Measurements from ENCODE around the gene EFNA5. TPM values are rescaled to one million over a fixed set of nuclear protein-coding genes. Genes with fewer than 3 reads are reported as not detected.

EFNA5 gene
- total and polyA plus RNA-seq, 10 of the 15 experiments (the other 5 are each of a cell fraction or from before 2014, with no cell fraction given) = 0.19 to 12.6 (median 3.9) TPM

DNA sequence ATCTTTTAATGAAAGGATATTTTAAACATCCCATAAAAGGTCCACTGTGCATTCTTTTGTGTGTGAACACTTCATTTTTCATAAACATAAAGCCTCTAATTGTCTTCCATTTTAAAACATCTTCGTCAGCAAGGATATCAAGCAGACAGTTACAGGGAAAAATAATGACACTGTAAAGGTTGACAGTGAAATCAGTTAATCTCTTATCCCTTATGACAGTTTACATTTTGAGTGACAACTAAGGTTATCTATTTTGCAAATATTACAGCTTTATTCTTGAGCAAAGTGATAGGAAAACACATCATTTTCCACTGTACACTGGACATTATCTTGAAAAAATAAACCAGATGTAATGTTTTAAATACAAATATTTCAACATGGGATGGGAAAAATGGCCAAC is 28.7 kb upstream of the EFNA5 start (continued):
- no peak for TF ChIP-seq MTA2 (IDR thresholded peaks at IDR 0.05; ENCODE audit: low read depth)
- TF ChIP-seq, protein P1, sequence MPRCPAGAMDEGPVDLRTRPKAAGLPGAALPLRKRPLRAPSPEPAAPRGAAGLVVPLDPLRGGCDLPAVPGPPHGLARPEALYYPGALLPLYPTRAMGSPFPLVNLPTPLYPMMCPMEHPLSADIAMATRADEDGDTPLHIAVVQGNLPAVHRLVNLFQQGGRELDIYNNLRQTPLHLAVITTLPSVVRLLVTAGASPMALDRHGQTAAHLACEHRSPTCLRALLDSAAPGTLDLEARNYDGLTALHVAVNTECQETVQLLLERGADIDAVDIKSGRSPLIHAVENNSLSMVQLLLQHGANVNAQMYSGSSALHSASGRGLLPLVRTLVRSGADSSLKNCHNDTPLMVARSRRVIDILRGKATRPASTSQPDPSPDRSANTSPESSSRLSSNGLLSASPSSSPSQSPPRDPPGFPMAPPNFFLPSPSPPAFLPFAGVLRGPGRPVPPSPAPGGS (IDR thresholded peaks at IDR 0.05; ENCODE audit: borderline replicate concordance, insufficient read depth, low read depth, low read length, poor library complexity, severe bottlenecking) = no peak
- TF ChIP-seq JUNB (IDR thresholded peaks at IDR 0.05) = no peak
- no peak for TF ChIP-seq BCL11A (IDR thresholded peaks at IDR 0.05; ENCODE audit: low read depth, low read length)
- TF ChIP-seq RCOR1 (conservative IDR thresholded peaks at IDR 0.05; ENCODE audit: low read depth, low read length) = no peak
- TF ChIP-seq, protein P2, sequence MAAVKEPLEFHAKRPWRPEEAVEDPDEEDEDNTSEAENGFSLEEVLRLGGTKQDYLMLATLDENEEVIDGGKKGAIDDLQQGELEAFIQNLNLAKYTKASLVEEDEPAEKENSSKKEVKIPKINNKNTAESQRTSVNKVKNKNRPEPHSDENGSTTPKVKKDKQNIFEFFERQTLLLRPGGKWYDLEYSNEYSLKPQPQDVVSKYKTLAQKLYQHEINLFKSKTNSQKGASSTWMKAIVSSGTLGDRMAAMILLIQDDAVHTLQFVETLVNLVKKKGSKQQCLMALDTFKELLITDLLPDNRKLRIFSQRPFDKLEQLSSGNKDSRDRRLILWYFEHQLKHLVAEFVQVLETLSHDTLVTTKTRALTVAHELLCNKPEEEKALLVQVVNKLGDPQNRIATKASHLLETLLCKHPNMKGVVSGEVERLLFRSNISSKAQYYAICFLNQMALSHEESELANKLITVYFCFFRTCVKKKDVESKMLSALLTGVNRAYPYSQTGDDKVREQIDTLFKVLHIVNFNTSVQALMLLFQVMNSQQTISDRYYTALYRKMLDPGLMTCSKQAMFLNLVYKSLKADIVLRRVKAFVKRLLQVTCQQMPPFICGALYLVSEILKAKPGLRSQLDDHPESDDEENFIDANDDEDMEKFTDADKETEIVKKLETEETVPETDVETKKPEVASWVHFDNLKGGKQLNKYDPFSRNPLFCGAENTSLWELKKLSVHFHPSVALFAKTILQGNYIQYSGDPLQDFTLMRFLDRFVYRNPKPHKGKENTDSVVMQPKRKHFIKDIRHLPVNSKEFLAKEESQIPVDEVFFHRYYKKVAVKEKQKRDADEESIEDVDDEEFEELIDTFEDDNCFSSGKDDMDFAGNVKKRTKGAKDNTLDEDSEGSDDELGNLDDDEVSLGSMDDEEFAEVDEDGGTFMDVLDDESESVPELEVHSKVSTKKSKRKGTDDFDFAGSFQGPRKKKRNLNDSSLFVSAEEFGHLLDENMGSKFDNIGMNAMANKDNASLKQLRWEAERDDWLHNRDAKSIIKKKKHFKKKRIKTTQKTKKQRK (IDR thresholded peaks at IDR 0.05; ENCODE audit: low read depth, low read length) = no peak
- TF ChIP-seq, protein P3, sequence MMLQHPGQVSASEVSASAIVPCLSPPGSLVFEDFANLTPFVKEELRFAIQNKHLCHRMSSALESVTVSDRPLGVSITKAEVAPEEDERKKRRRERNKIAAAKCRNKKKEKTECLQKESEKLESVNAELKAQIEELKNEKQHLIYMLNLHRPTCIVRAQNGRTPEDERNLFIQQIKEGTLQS (IDR thresholded peaks at IDR 0.05; ENCODE audit: borderline replicate concordance, extremely low read depth, low read depth, low read length) = no peak
- TF ChIP-seq, protein P4, sequence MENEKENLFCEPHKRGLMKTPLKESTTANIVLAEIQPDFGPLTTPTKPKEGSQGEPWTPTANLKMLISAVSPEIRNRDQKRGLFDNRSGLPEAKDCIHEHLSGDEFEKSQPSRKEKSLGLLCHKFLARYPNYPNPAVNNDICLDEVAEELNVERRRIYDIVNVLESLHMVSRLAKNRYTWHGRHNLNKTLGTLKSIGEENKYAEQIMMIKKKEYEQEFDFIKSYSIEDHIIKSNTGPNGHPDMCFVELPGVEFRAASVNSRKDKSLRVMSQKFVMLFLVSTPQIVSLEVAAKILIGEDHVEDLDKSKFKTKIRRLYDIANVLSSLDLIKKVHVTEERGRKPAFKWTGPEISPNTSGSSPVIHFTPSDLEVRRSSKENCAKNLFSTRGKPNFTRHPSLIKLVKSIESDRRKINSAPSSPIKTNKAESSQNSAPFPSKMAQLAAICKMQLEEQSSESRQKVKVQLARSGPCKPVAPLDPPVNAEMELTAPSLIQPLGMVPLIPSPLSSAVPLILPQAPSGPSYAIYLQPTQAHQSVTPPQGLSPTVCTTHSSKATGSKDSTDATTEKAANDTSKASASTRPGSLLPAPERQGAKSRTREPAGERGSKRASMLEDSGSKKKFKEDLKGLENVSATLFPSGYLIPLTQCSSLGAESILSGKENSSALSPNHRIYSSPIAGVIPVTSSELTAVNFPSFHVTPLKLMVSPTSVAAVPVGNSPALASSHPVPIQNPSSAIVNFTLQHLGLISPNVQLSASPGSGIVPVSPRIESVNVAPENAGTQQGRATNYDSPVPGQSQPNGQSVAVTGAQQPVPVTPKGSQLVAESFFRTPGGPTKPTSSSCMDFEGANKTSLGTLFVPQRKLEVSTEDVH (IDR thresholded peaks at IDR 0.05; ENCODE audit: low read depth, partially characterized antibody) = no peak
- TF ChIP-seq, protein P5, sequence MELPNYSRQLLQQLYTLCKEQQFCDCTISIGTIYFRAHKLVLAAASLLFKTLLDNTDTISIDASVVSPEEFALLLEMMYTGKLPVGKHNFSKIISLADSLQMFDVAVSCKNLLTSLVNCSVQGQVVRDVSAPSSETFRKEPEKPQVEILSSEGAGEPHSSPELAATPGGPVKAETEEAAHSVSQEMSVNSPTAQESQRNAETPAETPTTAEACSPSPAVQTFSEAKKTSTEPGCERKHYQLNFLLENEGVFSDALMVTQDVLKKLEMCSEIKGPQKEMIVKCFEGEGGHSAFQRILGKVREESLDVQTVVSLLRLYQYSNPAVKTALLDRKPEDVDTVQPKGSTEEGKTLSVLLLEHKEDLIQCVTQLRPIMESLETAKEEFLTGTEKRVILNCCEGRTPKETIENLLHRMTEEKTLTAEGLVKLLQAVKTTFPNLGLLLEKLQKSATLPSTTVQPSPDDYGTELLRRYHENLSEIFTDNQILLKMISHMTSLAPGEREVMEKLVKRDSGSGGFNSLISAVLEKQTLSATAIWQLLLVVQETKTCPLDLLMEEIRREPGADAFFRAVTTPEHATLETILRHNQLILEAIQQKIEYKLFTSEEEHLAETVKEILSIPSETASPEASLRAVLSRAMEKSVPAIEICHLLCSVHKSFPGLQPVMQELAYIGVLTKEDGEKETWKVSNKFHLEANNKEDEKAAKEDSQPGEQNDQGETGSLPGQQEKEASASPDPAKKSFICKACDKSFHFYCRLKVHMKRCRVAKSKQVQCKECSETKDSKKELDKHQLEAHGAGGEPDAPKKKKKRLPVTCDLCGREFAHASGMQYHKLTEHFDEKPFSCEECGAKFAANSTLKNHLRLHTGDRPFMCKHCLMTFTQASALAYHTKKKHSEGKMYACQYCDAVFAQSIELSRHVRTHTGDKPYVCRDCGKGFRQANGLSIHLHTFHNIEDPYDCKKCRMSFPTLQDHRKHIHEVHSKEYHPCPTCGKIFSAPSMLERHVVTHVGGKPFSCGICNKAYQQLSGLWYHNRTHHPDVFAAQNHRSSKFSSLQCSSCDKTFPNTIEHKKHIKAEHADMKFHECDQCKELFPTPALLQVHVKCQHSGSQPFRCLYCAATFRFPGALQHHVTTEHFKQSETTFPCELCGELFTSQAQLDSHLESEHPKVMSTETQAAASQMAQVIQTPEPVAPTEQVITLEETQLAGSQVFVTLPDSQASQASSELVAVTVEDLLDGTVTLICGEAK (IDR thresholded peaks at IDR 0.05; ENCODE audit: borderline replicate concordance) = no peak
- no peak for TF ChIP-seq RBBP5 (conservative IDR thresholded peaks at IDR 0.05)
